ENCODE measurements around the gene PHPT1. TPM values are rescaled to one million over a fixed set of nuclear protein-coding genes. Genes with fewer than 3 reads are reported as not detected.

Gene PHPT1
- total and polyA plus RNA-seq, 2 of the 13 experiments (the other 11 are each of a cell fraction or from before 2014, with no cell fraction given): 189 to 192 TPM

DNA sequence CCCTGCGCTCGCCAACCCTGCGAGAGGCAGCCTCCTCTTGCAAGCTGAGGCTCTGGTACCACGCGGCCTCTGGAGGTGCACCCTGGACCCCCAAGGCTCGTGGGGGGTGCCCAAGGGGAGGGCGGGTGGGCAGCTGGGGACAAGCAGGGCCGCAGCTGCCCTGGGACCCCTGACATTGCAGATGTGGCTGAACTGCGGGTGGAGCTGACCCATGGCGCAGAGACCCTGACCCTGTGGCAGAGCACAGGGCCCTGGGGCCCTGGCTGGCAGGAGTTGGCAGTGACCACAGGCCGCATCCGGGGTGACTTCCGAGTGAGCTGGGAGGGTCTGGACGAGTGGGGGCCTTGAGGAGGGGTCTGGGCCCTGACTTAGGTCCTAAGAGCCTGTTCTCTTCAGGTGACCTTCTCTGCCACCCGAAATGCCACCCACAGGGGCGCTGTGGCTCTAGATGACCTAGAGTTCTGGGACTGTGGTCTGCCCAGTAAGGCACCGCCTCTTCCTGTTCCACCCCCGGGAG is 4.4 kb downstream of the PHPT1 start:
- no peak overlapping the region for H3K4me2 ChIP-seq (ENCODE audit: low read depth, low read length)
- peaks cover 9% of the 10 kb centered on the region; the same call in 1 of the 2 replicates for H4K20me1 ChIP-seq (ENCODE audit: insufficient read depth, low read length)
- H3K27me3 ChIP-seq (ENCODE audit: control insufficient read depth in 1 of 2, insufficient read depth in 2 of 2, low read length in 2 of 2): no peaks in the 10 kb centered on the region
- intact Hi-C loops (cut with micrococcal nuclease; ENCODE audit: unreplicated experiment): no loop called here
- in situ Hi-C loops (cut with HindIII; ENCODE audit: extremely low pct_ligation_motif_present, low pct_unique_long_range_greater_than_20kb): no loop called here
- WGBS (ENCODE audit: low lambda C conversion rate): 90% methylated on average over 11 of the region's 18 CpGs
- peaks cover 13% of the 10 kb centered on the region for H3K79me2 ChIP-seq (ENCODE audit: insufficient read depth, low read length)
- ChIA-PET POLR2A (interaction anchor here (1.1 kb wide), 1 partner anchor 22 kb away, joined by 3 read pairs; no protein-coding TSS in a partner anchor), CTCF (ENCODE audit: low intra/inter-chr PET ratio, low total read pairs) (no interaction called here)
- H3K9me3 ChIP-seq (ENCODE audit: low read length): no peaks in the 10 kb centered on the region
- ATAC-seq (no peak), FAIRE-seq (no peak), DNase-seq (ENCODE audit: low spot score) (no peak)
- no peak overlapping the region for H3K27ac ChIP-seq (ENCODE audit: extremely low read length, insufficient read depth, low read length)
- H3K4me3 ChIP-seq (replicated peaks in 1 of 3; ENCODE audit: insufficient read depth in 1 of 3, low read depth in 2 of 3, low read length in 3 of 3): no peak overlapping the region
- peaks cover 35% of the 10 kb centered on the region for H3K4me1 ChIP-seq (ENCODE audit: insufficient read depth, low read length)
- no peak overlapping the region for H2AFZ ChIP-seq (ENCODE audit: low read length)
- H3K36me3 ChIP-seq (replicated peaks in 1 of 2; ENCODE audit: control insufficient read depth in 1 of 2, insufficient read depth in 2 of 2, low read length in 2 of 2): peaks cover 11 to 20% of the 10 kb centered on the region in 2 experiments
- TF ChIP-seq SSRP1 (CRISPR knock-in tag; IDR thresholded peaks at IDR 0.05): 0 out of 2 replicates have a peak, but pooled peaks have one; percentile 41
- no peak for TF ChIP-seq PHF5A (CRISPR knock-in tag; IDR thresholded peaks at IDR 0.05; ENCODE audit: low read depth, unreplicated experiment)
- no peak overlapping the region for H3K9ac ChIP-seq (ENCODE audit: insufficient read depth, low read depth, low read length)
- BruUV-seq (replicated peaks): no TSS peak

DNA sequence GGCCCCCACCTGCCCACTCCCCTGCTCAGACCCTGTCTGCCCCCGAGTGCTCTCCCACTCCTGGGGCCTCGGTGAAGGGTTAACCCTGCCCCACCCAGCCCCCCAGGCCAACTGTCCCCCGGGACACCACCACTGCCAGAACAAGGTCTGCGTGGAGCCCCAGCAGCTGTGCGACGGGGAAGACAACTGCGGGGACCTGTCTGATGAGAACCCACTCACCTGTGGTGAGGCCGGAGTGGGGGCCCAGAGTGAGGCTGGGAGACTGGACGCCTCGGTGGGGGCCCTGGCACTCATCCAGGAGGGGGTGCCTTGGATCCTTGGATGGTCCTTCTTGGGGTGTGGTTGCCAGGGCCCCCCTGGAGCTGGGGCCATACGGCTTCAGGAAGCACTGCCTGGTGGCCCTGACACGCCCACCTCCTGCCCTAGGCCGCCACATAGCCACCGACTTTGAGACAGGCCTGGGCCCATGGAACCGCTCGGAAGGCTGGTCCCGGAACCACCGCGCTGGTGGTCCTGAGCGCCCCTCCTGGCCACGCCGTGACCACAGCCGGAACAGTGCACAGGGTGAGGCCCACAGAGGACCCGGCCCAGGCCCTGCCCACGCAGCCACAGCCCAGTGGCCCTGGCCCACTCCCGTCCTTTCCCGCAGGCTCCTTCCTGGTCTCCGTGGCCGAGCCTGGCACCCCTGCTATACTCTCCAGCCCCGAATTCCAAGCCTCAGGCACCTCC is 5.1 kb downstream of the PHPT1 start:
- H3K79me2 ChIP-seq (ENCODE audit: insufficient read depth, low read length): peaks cover 13% of the 10 kb centered on the region
- no peak overlapping the region for H3K4me3 ChIP-seq (replicated peaks in 1 of 3; ENCODE audit: insufficient read depth in 1 of 3, low read depth in 2 of 3, low read length in 3 of 3)
- DNase-seq (ENCODE audit: low spot score) (no peak), FAIRE-seq (no peak), ATAC-seq (no peak)
- intact Hi-C loops (cut with micrococcal nuclease; ENCODE audit: unreplicated experiment): no loop called here
- peaks cover 11 to 20% of the 10 kb centered on the region in 2 experiments for H3K36me3 ChIP-seq (replicated peaks in 1 of 2; ENCODE audit: control insufficient read depth in 1 of 2, insufficient read depth in 2 of 2, low read length in 2 of 2)
- H3K27ac ChIP-seq (ENCODE audit: extremely low read length, insufficient read depth, low read length): no peak overlapping the region
- in situ Hi-C loops (cut with HindIII; ENCODE audit: extremely low pct_ligation_motif_present, low pct_unique_long_range_greater_than_20kb): no loop called here
- peaks cover 9% of the 10 kb centered on the region; the same call in 1 of the 2 replicates for H4K20me1 ChIP-seq (ENCODE audit: insufficient read depth, low read length)
- H2AFZ ChIP-seq (ENCODE audit: low read length): no peak overlapping the region
- no peaks in the 10 kb centered on the region for H3K27me3 ChIP-seq (ENCODE audit: control insufficient read depth in 1 of 2, insufficient read depth in 2 of 2, low read length in 2 of 2)
- H3K9me3 ChIP-seq (ENCODE audit: low read length): no peaks in the 10 kb centered on the region
- peaks cover 40% of the 10 kb centered on the region for H3K4me1 ChIP-seq (ENCODE audit: insufficient read depth, low read length)
- ChIA-PET POLR2A (interaction anchor here (1.1 kb wide), 1 partner anchor 21 kb away, joined by 3 read pairs; no protein-coding TSS in a partner anchor), CTCF (ENCODE audit: low intra/inter-chr PET ratio, low total read pairs) (no interaction called here)
- no peak overlapping the region for H3K9ac ChIP-seq (ENCODE audit: insufficient read depth, low read depth, low read length)
- H3K4me2 ChIP-seq (ENCODE audit: low read depth, low read length): no peak overlapping the region
- 94% methylated on average over 7 of the region's 30 CpGs for WGBS (ENCODE audit: low lambda C conversion rate)
- BruUV-seq (replicated peaks): no TSS peak
- peak; percentile 53; the same call in 1 of the 2 replicates for TF ChIP-seq POLR2G (IDR thresholded peaks at IDR 0.05; ENCODE audit: low read depth, low read length)
- peak; percentile 70 for TF ChIP-seq AGO2 (optimal IDR thresholded peaks at IDR 0.05; ENCODE audit: low read depth, low read length)
- 0 out of 2 replicates have a peak, but pooled peaks have one; percentile 19 for TF ChIP-seq AKAP8 (CRISPR knock-in tag; IDR thresholded peaks at IDR 0.05)
- TF ChIP-seq ZNF619 (CRISPR knock-in tag; IDR thresholded peaks at IDR 0.05): no peak
- 0 out of 2 replicates have a peak, but pooled peaks have one; percentile 30 for TF ChIP-seq ZBTB38 (CRISPR knock-in tag; IDR thresholded peaks at IDR 0.05)
- TF ChIP-seq, protein P1, sequence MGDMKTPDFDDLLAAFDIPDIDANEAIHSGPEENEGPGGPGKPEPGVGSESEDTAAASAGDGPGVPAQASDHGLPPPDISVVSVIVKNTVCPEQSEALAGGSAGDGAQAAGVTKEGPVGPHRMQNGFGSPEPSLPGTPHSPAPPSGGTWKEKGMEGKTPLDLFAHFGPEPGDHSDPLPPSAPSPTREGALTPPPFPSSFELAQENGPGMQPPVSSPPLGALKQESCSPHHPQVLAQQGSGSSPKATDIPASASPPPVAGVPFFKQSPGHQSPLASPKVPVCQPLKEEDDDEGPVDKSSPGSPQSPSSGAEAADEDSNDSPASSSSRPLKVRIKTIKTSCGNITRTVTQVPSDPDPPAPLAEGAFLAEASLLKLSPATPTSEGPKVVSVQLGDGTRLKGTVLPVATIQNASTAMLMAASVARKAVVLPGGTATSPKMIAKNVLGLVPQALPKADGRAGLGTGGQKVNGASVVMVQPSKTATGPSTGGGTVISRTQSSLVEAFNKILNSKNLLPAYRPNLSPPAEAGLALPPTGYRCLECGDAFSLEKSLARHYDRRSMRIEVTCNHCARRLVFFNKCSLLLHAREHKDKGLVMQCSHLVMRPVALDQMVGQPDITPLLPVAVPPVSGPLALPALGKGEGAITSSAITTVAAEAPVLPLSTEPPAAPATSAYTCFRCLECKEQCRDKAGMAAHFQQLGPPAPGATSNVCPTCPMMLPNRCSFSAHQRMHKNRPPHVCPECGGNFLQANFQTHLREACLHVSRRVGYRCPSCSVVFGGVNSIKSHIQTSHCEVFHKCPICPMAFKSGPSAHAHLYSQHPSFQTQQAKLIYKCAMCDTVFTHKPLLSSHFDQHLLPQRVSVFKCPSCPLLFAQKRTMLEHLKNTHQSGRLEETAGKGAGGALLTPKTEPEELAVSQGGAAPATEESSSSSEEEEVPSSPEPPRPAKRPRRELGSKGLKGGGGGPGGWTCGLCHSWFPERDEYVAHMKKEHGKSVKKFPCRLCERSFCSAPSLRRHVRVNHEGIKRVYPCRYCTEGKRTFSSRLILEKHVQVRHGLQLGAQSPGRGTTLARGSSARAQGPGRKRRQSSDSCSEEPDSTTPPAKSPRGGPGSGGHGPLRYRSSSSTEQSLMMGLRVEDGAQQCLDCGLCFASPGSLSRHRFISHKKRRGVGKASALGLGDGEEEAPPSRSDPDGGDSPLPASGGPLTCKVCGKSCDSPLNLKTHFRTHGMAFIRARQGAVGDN (CRISPR knock-in tag; IDR thresholded peaks at IDR 0.05): peak; percentile 13; the same call in 1 of the 2 replicates
- TF ChIP-seq, protein P2, sequence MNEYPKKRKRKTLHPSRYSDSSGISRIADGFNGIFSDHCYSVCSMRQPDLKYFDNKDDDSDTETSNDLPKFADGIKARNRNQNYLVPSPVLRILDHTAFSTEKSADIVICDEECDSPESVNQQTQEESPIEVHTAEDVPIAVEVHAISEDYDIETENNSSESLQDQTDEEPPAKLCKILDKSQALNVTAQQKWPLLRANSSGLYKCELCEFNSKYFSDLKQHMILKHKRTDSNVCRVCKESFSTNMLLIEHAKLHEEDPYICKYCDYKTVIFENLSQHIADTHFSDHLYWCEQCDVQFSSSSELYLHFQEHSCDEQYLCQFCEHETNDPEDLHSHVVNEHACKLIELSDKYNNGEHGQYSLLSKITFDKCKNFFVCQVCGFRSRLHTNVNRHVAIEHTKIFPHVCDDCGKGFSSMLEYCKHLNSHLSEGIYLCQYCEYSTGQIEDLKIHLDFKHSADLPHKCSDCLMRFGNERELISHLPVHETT (CRISPR knock-in tag; conservative IDR thresholded peaks at IDR 0.05): no peak
- TF ChIP-seq, protein P3, sequence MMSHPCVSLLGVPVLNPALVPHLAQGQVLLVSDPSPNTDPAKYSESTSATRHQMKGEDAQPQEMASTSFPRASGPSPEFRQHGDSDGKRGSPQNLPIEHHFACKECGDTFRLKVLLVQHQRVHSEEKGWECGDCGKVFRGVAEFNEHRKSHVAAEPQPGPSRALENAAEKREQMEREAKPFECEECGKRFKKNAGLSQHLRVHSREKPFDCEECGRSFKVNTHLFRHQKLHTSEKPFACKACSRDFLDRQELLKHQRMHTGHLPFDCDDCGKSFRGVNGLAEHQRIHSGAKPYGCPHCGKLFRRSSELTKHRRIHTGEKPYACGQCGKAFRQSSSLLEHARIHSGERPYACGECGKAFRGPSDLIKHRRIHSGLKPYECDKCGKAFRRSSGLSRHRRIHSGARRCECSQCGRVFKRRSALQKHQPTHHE (CRISPR knock-in tag; IDR thresholded peaks at IDR 0.05; ENCODE audit: borderline replicate concordance): no peak

Measured in HepG2 (cell line).